ENCODE measurements around the gene KIAA0825. TPM values are rescaled to one million over a fixed set of nuclear protein-coding genes. Genes with fewer than 3 reads are reported as not detected.
A peak's percentile ranks its signal among the peaks of the same experiment; 100 is the strongest.

Gene KIAA0825
- total RNA-seq, 1 experiment from 2014 or later = 1.3 TPM

GRCh38 chr5:94361832-94362796, 256.3 kb downstream of the KIAA0825 start (continued):
- no peak for TF ChIP-seq GRHL2 (CRISPR knock-in tag; IDR thresholded peaks at IDR 0.05; ENCODE audit: insufficient replicate concordance, severe bottlenecking)
- TF ChIP-seq MYBL2 (CRISPR knock-in tag; IDR thresholded peaks at IDR 0.05) = no peak
- TF ChIP-seq USF1 (CRISPR knock-in tag; IDR thresholded peaks at IDR 0.05) = peak; percentile 22; the same call in 1 of the 2 replicates
- peak; percentile 34; the same call in 1 of the 2 replicates for TF ChIP-seq SP1 (CRISPR knock-in tag; conservative IDR thresholded peaks at IDR 0.05)
- no peak for TF ChIP-seq ZMAT4 (CRISPR knock-in tag; IDR thresholded peaks at IDR 0.05)
- no peak for TF ChIP-seq ZNF219 (CRISPR knock-in tag; IDR thresholded peaks at IDR 0.05; ENCODE audit: borderline replicate concordance)
- TF ChIP-seq, protein P1, sequence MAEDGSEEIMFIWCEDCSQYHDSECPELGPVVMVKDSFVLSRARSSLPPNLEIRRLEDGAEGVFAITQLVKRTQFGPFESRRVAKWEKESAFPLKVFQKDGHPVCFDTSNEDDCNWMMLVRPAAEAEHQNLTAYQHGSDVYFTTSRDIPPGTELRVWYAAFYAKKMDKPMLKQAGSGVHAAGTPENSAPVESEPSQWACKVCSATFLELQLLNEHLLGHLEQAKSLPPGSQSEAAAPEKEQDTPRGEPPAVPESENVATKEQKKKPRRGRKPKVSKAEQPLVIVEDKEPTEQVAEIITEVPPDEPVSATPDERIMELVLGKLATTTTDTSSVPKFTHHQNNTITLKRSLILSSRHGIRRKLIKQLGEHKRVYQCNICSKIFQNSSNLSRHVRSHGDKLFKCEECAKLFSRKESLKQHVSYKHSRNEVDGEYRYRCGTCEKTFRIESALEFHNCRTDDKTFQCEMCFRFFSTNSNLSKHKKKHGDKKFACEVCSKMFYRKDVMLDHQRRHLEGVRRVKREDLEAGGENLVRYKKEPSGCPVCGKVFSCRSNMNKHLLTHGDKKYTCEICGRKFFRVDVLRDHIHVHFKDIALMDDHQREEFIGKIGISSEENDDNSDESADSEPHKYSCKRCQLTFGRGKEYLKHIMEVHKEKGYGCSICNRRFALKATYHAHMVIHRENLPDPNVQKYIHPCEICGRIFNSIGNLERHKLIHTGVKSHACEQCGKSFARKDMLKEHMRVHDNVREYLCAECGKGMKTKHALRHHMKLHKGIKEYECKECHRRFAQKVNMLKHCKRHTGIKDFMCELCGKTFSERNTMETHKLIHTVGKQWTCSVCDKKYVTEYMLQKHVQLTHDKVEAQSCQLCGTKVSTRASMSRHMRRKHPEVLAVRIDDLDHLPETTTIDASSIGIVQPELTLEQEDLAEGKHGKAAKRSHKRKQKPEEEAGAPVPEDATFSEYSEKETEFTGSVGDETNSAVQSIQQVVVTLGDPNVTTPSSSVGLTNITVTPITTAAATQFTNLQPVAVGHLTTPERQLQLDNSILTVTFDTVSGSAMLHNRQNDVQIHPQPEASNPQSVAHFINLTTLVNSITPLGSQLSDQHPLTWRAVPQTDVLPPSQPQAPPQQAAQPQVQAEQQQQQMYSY (CRISPR knock-in tag; IDR thresholded peaks at IDR 0.05) = no peak
- no peak for TF ChIP-seq EMX1 (CRISPR knock-in tag; IDR thresholded peaks at IDR 0.05)
- TF ChIP-seq, protein P2, sequence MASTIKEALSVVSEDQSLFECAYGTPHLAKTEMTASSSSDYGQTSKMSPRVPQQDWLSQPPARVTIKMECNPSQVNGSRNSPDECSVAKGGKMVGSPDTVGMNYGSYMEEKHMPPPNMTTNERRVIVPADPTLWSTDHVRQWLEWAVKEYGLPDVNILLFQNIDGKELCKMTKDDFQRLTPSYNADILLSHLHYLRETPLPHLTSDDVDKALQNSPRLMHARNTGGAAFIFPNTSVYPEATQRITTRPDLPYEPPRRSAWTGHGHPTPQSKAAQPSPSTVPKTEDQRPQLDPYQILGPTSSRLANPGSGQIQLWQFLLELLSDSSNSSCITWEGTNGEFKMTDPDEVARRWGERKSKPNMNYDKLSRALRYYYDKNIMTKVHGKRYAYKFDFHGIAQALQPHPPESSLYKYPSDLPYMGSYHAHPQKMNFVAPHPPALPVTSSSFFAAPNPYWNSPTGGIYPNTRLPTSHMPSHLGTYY (CRISPR knock-in tag; IDR thresholded peaks at IDR 0.05) = no peak

GRCh38 chr5:94361161-94361560, 257.2 kb downstream of the KIAA0825 start:
- ChIA-PET POLR2A (no interaction called here), CTCF (no interaction called here)
- ATAC-seq = no peak
- DNase-seq (ENCODE audit: low spot score) = no peak
- H3K27me3 Mint-ChIP-seq (ENCODE audit: low read depth) = no peaks in the 10 kb centered on the region
- H3K36me3 Mint-ChIP-seq = peaks cover 34% of the 10 kb centered on the region
- peaks cover 70% of the 10 kb centered on the region for H3K4me1 Mint-ChIP-seq
- TF ChIP-seq TEAD1 (CRISPR knock-in tag; IDR thresholded peaks at IDR 0.05) = no peak
- TF ChIP-seq, protein P3, sequence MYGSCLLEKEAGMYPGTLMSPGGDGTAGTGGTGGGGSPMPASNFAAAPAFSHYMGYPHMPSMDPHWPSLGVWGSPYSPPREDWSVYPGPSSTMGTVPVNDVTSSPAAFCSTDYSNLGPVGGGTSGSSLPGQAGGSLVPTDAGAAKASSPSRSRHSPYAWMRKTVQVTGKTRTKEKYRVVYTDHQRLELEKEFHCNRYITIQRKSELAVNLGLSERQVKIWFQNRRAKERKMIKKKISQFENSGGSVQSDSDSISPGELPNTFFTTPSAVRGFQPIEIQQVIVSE (CRISPR knock-in tag; IDR thresholded peaks at IDR 0.05; ENCODE audit: borderline replicate concordance) = no peak
- TF ChIP-seq NR1H2 (CRISPR knock-in tag; IDR thresholded peaks at IDR 0.05) = no peak
- TF ChIP-seq AFF4 (CRISPR knock-in tag; IDR thresholded peaks at IDR 0.05; ENCODE audit: borderline replicate concordance) = no peak
- TF ChIP-seq CBFB (CRISPR knock-in tag; IDR thresholded peaks at IDR 0.05; ENCODE audit: low read depth) = no peak
- no peak for TF ChIP-seq IRF1 (CRISPR knock-in tag; IDR thresholded peaks at IDR 0.05)
- TF ChIP-seq TEAD4 (CRISPR knock-in tag; IDR thresholded peaks at IDR 0.05) = no peak
- TF ChIP-seq, protein P4, sequence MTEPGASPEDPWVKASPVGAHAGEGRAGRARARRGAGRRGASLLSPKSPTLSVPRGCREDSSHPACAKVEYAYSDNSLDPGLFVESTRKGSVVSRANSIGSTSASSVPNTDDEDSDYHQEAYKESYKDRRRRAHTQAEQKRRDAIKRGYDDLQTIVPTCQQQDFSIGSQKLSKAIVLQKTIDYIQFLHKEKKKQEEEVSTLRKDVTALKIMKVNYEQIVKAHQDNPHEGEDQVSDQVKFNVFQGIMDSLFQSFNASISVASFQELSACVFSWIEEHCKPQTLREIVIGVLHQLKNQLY (CRISPR knock-in tag; IDR thresholded peaks at IDR 0.05) = no peak
- no peak for TF ChIP-seq NFATC4 (CRISPR knock-in tag; IDR thresholded peaks at IDR 0.05)
- no peak for TF ChIP-seq ZSCAN18 (CRISPR knock-in tag; IDR thresholded peaks at IDR 0.05)
- TF ChIP-seq, protein P5, sequence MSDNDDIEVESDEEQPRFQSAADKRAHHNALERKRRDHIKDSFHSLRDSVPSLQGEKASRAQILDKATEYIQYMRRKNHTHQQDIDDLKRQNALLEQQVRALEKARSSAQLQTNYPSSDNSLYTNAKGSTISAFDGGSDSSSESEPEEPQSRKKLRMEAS (CRISPR knock-in tag; IDR thresholded peaks at IDR 0.05) = no peak
- TF ChIP-seq ZNF671 (CRISPR knock-in tag; IDR thresholded peaks at IDR 0.05) = no peak
- peak overlapping the region; percentile 90 for H3K4me3 Mint-ChIP-seq
- peaks cover 9% of the 10 kb centered on the region for H3K9me3 Mint-ChIP-seq
- H3K27ac Mint-ChIP-seq = peak overlapping the region; percentile 91
